CD4-positive, alpha-beta T cell treated with Interleukin-6 for 4 hours (primary cell): ENCODE data around the gene H1-8.

Source experiments
- DNase-seq: peaks from one replicate; pipeline ENCODE4 v3.0.0-alpha.2; 2020; ENCODE audit warnings: mixed read lengths

Gene H1-8

GRCh38 chr3:129575233-129575996, 32.4 kb downstream of the H1-8 start:
- DNase-seq: no peak

- no peak for DNase-seq
These were observed 33.0 kb downstream of the H1-8 start for GRCh38 chr3:129575997-129576384.

- DNase-seq: peak; percentile 75
These were observed 33.8 kb downstream of the H1-8 start for GRCh38 chr3:129576514-129577352.

- no peak for DNase-seq
These were observed 34.4 kb downstream of the H1-8 start for GRCh38 chr3:129577366-129577765.

GRCh38 chr3:129577925-129578786, 35.2 kb downstream of the H1-8 start:
- DNase-seq: peak; percentile 19

- no peak for DNase-seq
These were observed 37.0 kb downstream of the H1-8 start for GRCh38 chr3:129579991-129580390.

GRCh38 chr3:129581623-129582022, 38.6 kb downstream of the H1-8 start:
- no peak for DNase-seq

GRCh38 chr3:129582799-129583198, 39.8 kb downstream of the H1-8 start:
- no peak for DNase-seq

- DNase-seq: no peak
These were observed 40.3 kb downstream of the H1-8 start for GRCh38 chr3:129583289-129583688.

- no peak for DNase-seq
These were observed 41.7 kb downstream of the H1-8 start for GRCh38 chr3:129584631-129585030.

GRCh38 chr3:129585949-129586657, 43.1 kb downstream of the H1-8 start:
- DNase-seq: no peak

GRCh38 chr3:129586746-129587430, 43.9 kb downstream of the H1-8 start:
- no peak for DNase-seq

- DNase-seq: no peak
These were observed 44.7 kb downstream of the H1-8 start for GRCh38 chr3:129587566-129588210.

GRCh38 chr3:129590215-129590614, 47.2 kb downstream of the H1-8 start:
- no peak for DNase-seq

- DNase-seq: no peak
These were observed 49.0 kb downstream of the H1-8 start for GRCh38 chr3:129591932-129592331.

GRCh38 chr3:129592381-129593131, 49.6 kb downstream of the H1-8 start:
- DNase-seq: peak; percentile 27

GRCh38 chr3:129593230-129593594, 50.2 kb downstream of the H1-8 start:
- DNase-seq: no peak

- peak; percentile 71 for DNase-seq
These were observed 50.8 kb downstream of the H1-8 start for GRCh38 chr3:129593595-129594339.

GRCh38 chr3:129594409-129594808, 51.4 kb downstream of the H1-8 start:
- DNase-seq: no peak

GRCh38 chr3:129594907-129595390, 52.0 kb downstream of the H1-8 start:
- no peak for DNase-seq
